HG02763 (cell line): Measurements from ENCODE around the gene MGLL.

ENCODE experiments used
- ATAC-seq: cut with Tn5 transposase; IDR thresholded peaks from one replicate; pipeline ENCODE4 v1.9.1; 2021; ENCODE audit warnings: mild to moderate bottlenecking, moderate library complexity; ENCODE audit not compliant: unreplicated experiment

Gene MGLL

DNA sequence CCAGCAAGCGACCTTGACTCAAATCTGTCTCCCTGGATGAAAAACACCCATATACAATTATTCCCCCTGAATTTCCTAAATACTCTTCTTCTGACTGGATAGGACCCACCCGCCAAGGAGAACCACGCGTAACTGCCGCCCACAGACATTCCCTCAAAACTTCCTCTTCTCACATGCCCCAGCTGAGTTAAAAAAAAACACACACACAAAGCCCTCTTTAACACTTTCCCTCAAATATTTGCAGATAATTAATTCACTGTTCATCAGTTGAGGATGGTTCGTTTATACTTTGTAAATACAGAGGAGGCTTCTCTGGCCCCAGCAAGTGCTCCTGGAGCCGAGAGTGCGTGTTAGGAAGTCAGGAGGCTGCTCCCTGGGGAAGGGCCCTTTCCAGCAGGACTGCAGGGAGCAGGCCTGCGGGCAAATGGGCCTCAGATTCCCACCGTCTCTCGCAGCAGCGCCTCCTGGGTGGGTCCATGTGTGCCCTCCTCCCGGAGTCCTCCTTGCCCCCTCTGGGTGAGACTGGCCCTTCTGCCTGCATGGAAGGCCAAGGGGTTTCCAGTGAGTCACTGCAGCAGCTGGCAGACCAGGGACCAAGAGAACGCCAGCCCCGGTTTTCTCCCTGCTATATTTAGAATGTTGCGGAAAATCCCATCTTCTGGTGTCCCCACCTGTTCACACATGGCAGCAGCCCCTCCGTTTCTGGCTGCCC is 46.8 kb downstream of the MGLL start:
- no peak for ATAC-seq

DNA sequence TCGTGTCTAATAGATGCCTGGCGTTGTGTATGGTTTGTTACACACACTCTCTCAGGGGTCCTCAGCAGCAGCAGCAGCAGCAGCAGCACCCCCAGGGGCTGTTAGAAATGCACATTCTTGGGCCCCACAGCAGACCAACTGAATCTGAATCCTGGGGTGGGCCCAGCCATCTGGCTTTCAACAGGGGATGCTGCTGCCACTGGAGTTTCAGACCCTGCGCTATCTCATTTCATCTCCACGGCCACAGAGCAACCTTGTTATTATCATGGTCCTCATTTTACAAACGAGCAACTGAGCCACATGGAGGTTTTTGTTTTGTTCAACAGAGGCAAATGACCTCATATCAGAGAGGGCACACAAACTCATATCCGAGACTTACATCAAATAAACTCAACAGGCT is 47.7 kb downstream of the MGLL start:
- no peak for ATAC-seq

DNA sequence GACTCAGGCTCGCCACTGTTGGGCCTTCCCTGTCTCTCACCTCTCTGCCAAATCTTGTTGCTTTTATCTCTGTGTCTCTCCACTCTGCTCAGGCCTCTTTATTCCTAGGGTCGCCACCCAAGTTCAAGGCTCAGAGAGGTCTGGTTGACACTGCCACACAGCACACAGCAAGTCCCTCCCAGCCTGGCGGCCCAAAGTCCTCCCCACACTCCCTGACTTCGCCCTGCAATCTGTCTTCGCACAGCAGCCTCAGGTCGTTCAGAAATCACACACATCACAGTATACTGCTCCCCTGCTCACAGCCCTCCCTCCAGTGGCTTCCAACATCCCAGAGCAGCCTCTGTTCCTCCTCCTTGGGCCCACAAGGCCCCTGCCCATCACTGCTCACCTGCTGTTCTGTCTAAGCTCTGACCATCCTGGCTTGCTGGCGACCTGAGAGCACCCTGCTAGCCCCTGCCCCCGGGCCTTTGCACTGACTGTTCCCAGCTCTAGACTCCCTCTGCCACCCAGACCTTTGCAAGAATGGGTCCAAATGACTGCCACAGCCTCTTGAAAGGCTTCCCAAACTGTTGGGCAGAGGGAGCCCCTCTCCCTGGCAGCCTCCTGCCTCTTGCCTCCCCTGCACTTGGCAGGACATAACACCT is 48.4 kb downstream of the MGLL start:
- ATAC-seq, result no peak

DNA sequence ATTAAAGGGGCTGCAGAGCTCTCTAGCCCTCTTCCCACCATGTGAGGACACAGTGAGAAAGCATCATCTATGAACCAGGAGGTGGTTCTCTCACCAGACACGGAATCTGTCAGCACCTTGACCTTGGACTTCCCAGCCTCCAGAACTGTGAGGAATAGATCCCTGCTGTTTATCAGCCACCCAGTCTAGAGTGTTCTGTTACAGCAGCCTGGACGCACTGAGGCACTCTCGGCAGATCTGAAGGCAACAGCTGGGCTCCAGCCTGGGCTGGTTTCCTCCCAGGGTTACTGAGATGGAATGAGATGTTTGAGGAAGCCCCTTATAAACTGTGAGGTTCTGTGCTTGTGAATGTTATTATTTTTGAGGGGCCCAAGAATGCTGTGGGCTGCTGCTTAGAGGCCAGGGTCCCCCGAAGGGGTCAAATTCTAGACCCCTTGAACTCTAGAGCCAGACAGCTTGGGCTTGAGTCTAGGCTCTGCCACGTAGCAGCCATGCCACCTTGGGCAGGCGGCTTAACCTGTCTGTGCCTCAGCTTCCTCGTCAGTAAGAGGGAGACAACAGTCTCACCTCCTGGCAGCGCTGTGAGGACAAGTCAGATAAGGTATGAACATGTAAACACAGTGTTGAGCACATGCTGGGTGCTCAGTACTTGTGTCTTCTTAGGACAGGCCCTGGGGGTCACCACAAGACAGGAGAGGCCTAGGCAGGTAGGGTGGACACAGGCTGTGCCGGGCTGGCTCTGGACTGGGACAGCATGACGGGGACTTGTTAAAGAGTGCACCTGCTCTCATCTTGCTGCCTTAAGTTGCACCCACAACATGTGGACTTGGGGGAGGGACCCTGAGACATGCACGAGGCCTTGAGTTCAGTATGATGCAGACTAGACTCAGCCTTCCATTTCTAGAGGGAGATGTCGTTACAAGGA is 49.2 kb downstream of the MGLL start:
- no peak for ATAC-seq

DNA sequence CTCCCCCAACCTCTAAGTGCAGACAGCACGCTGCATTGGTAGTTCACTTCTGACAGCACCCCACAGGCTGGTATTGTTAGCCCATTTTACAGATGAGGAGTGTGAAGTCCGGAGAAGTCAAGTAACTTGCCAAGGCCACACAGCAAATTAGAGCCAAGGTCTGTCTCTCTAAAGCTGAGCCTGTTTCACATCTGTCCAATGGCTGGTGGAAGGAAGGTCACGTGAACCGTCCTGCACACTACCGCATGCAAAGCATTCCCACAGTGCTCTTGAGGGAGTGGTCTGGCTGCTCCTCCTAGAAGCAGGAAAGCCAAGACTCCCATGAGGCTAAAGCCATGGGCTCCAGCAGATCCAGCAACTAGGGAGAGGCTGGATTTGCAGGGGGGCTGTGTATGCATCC is 50.0 kb downstream of the MGLL start:
- ATAC-seq, result no peak

DNA sequence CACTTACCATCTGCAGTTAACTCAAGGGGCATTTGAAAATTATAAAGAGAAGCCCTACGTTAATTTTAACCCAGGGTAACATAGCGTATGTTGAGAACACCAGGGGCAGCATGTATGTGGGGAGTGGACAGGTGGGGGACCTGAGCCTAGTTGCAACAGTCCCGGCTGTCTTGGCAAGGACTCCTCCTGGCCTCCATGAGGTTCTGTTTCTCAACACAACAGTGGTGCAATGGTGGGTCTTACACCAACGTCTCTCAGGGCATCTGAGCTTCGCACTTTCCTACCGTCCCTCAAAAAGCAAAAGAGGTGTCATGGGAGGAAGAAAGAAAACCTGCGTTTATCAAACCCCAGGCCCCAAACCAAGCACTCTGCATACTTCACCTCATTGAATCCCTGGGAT is 50.6 kb downstream of the MGLL start:
- no peak for ATAC-seq

DNA sequence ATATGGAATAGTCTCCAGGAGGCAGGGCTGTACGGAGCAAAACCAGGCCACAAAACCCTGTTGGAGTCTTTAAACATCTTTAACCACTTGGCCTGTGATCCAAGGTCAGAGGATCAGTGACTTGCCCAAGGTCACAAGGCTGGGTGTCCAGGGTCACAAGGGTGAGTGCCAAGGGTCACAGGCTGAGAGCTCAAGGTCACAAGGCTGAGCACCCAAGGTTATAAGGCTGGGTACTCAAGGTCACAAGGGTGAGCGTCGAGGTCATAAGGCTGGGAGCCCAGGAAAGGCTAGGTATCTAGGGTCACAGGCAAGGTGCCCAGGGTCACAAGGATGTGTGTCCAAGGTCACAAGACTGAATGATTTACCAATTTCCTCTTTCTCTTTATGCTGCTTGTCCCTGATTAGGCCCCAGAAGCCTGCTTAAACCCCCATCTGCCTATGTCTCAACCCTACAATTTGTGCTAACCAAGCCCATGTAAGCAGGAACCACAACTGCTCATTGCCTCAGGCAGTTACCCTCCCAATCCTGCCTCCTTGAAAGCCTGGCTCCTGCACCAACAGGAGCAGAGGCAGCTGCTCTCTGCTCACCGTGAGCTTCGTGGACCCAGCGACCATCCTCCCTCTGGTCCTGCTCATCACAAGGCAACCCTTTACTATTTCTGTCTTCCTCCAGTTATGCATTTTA is 51.5 kb downstream of the MGLL start:
- no peak for ATAC-seq

DNA sequence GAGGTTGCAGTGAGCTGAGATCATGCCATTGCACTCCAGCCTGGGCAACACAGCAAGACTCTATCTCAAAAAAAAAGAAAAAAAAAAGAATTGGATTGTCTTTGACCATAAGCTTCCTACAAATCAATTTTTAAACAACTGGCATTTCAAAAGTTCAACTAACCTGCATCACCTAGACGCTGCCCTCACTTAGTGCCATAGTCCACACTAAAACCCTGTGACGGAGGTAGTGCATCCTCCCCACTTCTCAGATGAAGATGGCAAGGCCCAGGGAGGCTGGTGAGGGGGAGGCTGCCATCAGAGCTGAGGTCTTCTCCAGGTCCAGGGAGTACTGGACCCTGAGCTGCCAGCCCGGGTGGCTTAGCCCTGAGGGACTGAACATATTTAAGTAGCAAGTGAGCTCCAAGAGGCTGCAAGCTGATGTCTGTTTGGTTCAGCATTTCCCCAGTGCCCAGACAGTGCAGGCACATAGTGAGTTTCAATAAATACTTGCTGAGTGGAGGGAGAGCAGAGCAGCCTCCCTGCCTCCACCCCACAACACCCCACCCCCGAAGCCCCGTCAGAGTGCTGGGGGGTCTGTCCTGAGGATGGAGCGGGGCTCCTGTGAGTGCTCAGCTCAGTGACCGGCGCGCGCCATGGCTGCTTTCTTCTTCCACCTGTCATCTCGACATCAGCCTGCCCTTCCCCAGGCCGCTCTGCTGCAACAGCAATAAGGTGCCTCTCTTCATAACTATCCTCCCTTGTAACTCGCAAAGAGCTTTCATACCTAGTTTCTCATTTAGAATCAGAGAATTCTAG is 52.8 kb downstream of the MGLL start:
- no peak for ATAC-seq

DNA sequence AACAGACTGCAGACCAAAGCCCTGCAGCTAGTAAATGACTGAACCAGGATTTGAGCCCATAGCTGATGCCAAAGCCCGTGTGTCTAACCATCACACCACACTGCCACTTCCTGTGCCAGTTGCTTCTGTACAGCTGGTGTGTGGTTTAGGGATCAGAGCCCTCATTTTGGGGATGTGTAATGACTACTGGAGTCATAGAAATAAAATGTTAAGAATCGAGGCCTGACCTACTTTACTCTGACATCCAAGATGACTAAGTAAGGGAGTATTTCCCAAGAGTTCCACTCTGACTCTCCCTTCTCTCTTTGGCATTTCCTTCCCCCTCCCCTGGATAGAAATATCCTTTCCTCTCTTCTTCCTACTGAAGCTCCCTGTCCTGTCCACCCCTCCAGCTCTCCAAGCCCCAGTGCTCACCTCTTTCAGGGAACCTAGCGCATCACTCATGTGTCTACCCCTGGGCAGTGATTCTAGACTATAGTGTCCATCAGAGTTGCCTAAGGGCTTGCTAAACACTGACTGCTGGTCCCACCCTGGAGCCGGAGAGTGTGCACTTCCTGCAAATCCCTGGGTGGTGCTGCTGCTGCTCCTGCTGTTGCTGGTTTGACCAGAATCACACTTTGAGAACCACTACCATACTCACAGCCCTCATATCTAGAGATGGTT is 53.8 kb downstream of the MGLL start:
- no peak for ATAC-seq

DNA sequence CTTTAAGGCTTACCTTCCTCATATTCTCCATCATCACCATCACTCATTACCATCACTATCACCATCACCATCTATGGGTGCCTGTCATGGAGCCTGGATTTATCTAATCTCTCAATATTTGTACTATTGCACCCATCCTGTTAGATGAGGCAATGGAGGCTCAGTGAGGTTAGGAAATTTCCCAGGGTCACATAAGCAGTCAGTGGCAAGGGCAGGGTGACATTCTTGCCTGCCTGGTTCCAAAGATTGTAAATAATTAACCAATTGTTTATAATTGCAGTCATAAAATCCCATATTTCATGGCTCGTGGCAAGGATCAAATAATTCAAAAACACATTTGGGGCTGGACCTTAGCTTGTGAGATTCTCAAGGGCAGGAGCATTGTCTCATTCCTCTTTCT is 55.2 kb downstream of the MGLL start:
- no peak for ATAC-seq

DNA sequence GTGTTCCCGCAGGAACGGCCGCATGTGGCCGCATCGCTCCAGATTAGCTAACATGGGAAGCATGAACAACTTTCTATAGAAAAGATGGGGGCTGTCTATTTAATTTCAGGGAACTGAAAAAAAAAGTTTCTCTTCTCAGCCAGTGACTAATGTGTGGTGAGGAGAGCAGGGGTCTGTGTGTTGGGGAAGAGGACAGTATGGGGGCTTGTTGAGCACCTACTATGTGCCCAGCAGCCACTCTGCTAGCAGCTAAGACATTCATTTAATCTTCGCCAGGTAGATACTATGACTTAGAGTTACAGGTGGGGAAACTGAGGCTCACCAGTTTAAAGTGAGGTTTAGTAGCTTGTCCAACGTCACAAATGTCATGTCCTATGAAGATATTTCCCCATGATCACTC is 56.6 kb downstream of the MGLL start:
- ATAC-seq, result no peak

DNA sequence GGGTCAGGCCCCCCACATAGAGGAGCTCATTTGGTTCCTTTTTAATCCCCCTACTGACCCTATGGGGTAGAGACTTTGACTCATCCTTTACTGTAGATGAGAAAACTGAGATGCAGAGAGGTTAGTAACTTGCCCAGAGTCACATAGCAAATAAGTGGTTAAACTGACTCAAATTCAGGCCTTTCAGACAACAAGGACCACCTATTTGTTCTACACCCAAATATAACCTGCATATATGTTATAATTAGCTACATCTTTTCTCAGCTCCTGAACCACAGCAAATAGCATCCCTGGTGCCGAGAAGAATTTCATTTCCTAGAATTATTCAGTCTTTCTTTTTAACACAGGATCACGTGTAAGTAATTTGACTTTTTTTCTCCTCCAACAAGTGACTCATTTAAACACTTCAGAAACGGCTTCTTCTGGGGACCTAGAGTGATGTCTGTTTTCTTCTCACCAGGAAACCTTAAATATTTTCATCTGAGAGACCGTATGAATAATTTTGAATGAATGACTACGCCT is 57.4 kb downstream of the MGLL start:
- ATAC-seq, result no peak

DNA sequence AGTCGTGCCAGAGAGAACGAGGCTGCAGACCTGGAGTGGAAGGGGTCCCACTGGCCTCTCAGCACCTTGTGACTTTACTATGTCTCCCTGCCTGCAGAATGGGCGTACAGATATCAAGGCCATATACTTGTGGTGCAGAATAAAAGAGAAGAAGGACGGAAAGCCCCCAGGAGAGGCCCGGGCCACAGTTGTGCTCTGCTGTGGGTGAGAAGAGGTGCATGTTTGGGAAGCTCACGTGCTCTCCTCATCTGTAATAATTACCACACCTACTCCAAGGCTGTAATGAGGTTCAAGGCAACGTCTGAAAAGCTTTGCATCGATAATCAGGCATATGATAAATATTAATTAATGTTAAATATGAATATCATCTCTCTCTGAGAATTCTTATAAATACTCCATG is 58.0 kb downstream of the MGLL start:
- ATAC-seq, result no peak

DNA sequence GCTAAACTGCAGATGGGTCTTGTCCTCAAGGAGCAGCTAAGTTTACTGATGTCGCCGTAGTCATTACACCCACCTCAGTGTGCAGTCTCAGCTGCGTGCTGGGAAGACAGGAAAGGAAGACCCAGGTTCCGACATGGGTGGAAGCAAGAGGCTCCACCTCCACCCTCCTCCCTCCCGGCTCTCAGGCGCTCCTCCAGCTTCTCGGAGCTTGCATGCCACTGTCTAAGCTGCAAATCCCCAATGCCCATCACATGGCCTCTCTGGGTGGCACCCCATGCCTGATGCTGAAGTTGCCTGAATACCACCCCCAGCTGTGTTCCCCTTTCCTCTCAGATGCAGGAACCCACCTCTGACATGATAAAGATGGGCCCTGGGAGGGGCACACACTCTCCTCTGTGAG is 58.5 kb downstream of the MGLL start:
- ATAC-seq, result no peak

DNA sequence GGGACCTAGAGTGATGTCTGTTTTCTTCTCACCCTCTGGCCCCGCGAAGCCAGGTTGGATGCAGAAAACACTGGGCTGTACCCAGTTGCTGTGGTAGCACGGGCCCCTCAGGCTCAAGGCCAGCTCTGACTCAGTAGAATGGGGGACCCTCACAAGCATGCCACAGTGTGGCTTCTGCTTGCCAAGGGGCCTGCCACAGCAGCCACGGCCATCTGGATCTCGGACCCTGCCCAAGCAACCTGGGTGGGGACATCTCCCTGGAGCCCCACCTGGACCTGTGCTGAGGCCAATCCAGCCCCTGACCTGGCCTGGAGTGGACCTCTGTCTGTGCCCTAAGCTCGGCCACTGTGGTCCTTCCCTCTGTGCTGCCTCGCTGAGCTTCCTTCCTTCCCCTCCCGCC is 59.0 kb downstream of the MGLL start:
- ATAC-seq, result no peak

DNA sequence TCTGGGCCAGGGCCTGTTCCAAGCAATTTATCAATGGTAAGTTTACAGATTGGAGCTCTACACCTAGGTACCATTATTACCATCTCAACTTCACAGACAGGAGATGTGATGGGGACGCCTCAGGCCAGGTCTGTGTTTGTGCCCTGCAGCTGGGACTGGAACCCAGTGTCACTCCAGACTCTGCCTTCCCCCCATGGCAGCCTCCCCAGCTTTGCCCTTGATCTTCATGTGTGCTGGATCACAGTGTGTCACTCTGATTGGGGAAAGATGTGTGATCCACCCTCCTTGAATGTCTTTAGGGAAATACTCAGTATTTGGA is 59.6 kb downstream of the MGLL start:
- no peak for ATAC-seq

DNA sequence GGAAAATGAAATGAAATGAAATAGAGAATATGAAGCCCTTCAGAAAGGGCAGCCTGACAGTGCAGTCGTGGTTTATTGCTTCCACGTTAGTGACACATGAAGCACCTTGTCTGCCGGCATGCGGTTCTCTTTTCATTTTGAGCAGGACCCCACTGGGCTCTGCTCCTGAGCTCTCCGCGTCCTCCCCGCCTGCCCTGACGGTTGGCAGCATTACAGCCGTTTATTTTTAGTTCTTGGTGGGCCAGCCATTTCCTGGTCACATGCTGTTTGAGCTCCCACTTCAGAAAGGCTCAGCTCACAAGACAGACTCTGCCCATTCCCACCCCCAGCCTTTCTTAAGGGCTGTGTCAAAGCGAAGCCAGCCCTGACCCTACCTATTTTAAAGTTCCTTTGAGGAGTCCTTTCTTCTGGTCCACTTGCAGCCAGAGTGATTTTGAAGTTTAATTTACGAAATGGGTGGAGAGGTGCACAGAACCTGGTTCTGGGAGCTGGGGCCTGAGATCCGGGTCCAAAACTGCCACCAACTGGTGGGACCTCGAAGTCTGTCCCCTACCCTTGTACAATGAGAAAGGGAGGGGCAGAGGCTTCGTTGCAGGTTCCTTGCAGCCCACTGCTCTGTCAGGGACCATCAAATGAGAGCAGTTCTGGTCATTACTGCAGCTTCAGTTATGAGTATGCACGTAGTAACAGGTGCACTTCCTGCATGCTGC is 60.1 kb downstream of the MGLL start:
- ATAC-seq, result peak; percentile 63

DNA sequence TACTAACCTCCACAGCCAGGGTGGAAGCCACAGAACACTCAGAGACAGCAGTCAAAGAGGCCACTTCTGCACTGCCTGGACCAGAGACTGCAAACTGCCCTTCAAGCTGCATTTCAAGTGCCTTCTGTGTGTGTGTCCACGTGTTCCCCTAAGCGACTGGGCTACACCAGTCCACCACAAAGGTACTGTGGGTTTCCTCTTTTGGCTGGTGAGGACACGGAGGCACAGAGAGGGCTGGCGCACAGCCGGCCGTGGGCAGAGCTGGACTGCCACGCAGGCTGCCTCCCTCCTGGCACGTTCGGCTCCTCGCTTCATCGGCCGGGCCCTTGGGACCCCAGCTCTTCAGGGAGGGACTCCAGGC is 60.9 kb downstream of the MGLL start:
- ATAC-seq, result no peak

DNA sequence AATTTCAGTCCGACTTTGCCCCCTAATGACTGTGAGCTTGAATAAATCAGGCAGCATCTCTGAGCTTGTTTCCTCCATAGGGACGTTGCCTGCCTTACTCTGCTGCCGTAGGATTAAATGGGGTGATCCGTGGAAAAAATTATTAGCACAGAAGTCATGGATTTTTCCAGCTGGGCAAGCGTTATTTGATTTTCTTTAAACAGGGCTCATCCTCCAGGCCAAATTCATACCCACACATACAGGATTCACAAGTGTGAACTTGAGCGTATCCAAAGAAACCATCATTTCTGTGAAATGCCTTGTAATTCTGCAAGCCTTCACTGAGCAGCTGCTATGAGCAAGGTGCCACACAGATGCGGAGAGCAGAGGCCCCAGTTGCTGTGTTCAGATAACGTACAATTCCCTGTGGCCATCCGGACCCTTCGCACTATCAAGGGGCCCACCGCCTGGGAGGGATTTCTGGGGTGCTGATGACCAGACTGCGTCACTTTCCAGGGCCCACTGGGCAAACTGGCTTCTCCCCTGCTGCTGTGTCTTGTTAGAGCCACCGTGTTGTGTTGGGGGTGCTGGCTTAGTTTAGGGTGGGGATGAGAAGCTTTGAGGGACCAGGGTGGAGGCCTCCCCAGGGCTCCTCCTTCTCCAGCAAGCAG is 61.4 kb downstream of the MGLL start:
- ATAC-seq, result no peak
